ENCODE results near the gene SETD4. TPM values are rescaled to one million over a fixed set of nuclear protein-coding genes. Genes with fewer than 3 reads are reported as not detected.

SETD4 gene
- total and polyA plus RNA-seq, 9 donors: 14.0 to 20.1 (median 15.1) TPM

DNA sequence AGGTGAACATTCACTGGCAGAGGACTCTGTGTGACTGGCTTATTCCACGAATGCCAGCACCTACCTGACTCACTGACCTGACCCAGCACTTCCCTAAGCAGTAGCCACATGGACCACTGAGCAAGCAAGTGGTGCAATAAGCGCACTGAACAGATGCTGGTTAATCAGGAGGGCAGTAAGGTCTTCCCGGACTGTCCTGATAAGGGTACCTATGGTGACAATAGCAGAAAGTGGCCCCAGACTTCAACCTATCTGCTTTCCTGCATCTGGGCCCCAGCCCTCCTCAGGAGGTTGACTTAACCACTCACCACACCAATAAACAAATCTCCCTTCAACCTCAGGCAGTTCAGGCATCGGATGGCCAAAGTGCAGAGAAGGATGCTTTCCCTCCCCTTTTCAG lies 65.7 kb downstream of the SETD4 start:
- Histone ChIP-seq H3K36me3 (ENCODE audit: control insufficient read depth, insufficient read depth, low read length) (no peaks in the 10 kb centered on the region), H3K27ac (ENCODE audit: low read length) (no peak overlapping the region), H3K27me3 (ENCODE audit: control insufficient read depth, insufficient read depth, low read length) (peaks cover 17% of the 10 kb centered on the region), H3K4me1 (ENCODE audit: control insufficient read depth, insufficient read depth, low read length) (no peaks in the 10 kb centered on the region), H3K4me3 (ENCODE audit: low read length) (no peak overlapping the region), H3K9me3 (replicated peaks; ENCODE audit: control insufficient read depth, low read depth, low read length) (no peaks in the 10 kb centered on the region)
- no peak for DNase-seq
- WGBS (ENCODE audit: insufficient coverage): 67% methylated on average over 2 of the region's 4 CpGs

- Histone ChIP-seq H3K4me1 (ENCODE audit: control insufficient read depth, insufficient read depth, low read length) (peaks cover 5% of the 10 kb centered on the region), H3K9me3 (replicated peaks; ENCODE audit: control insufficient read depth, low read depth, low read length) (no peaks in the 10 kb centered on the region), H3K4me3 (ENCODE audit: low read length) (no peak overlapping the region), H3K36me3 (ENCODE audit: control insufficient read depth, insufficient read depth, low read length) (no peaks in the 10 kb centered on the region), H3K27ac (ENCODE audit: low read length) (no peak overlapping the region), H3K27me3 (ENCODE audit: control insufficient read depth, insufficient read depth, low read length) (peaks cover 22% of the 10 kb centered on the region)
- no peak for DNase-seq
- WGBS (ENCODE audit: insufficient coverage): 74% methylated on average over 3 of the region's 3 CpGs
Observed at GRCh38 chr21:35993875-35994490, 66.3 kb downstream of the SETD4 start.

- 82% methylated on average over 3 of the region's 6 CpGs for WGBS (ENCODE audit: insufficient coverage)
- H3K36me3 ChIP-seq (ENCODE audit: control insufficient read depth, insufficient read depth, low read length): no peaks in the 10 kb centered on the region
- DNase-seq: no peak
- no peaks in the 10 kb centered on the region for H3K9me3 ChIP-seq (replicated peaks; ENCODE audit: control insufficient read depth, low read depth, low read length)
- H3K4me3 ChIP-seq (ENCODE audit: low read length): no peak overlapping the region
- peaks cover 6% of the 10 kb centered on the region for H3K4me1 ChIP-seq (ENCODE audit: control insufficient read depth, insufficient read depth, low read length)
- no peak overlapping the region for H3K27ac ChIP-seq (ENCODE audit: low read length)
- peaks cover 12% of the 10 kb centered on the region for H3K27me3 ChIP-seq (ENCODE audit: control insufficient read depth, insufficient read depth, low read length)
Observed at GRCh38 chr21:35991131-35991530, 69.2 kb downstream of the SETD4 start.

DNA sequence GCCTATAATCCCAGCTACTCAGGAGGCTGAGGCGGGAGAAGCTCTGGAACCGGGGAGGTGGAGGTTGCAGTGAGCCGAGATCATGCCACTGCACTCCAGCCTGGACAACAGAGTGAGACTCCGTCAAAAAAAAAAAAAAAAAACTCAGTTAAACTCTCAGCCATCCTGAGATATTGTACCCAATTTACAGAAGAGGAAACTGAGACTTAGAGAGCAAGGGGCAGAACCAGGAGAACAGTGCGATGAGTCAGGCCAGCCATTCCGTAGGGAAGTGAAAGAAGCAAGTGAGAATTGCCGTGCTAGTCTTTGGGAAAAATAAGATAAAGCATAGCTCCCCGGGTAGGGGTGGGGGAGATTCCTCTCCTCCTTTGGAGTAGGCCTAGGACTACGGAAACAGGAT lies 69.7 kb downstream of the SETD4 start:
- H3K4me1 ChIP-seq (ENCODE audit: control insufficient read depth, insufficient read depth, low read length): peaks cover 6% of the 10 kb centered on the region
- H3K9me3 ChIP-seq (replicated peaks; ENCODE audit: control insufficient read depth, low read depth, low read length): no peaks in the 10 kb centered on the region
- WGBS (ENCODE audit: insufficient coverage): 100% methylated on average over 4 of the region's 9 CpGs
- H3K27me3 ChIP-seq (ENCODE audit: control insufficient read depth, insufficient read depth, low read length): peaks cover 12% of the 10 kb centered on the region
- H3K4me3 ChIP-seq (ENCODE audit: low read length): no peak overlapping the region
- no peak for DNase-seq
- H3K27ac ChIP-seq (ENCODE audit: low read length): no peak overlapping the region
- no peaks in the 10 kb centered on the region for H3K36me3 ChIP-seq (ENCODE audit: control insufficient read depth, insufficient read depth, low read length)

GRCh38 chr21:35989138-35989735 lies 71.1 kb downstream of the SETD4 start:
- Histone ChIP-seq H3K9me3 (replicated peaks; ENCODE audit: control insufficient read depth, low read depth, low read length) (no peaks in the 10 kb centered on the region), H3K27ac (ENCODE audit: low read length) (no peak overlapping the region), H3K27me3 (ENCODE audit: control insufficient read depth, insufficient read depth, low read length) (peaks cover 12% of the 10 kb centered on the region), H3K36me3 (ENCODE audit: control insufficient read depth, insufficient read depth, low read length) (no peaks in the 10 kb centered on the region), H3K4me3 (ENCODE audit: low read length) (no peak overlapping the region), H3K4me1 (ENCODE audit: control insufficient read depth, insufficient read depth, low read length) (peaks cover 6% of the 10 kb centered on the region)
- DNase-seq: peak; percentile 68
- 66% methylated on average over 3 of the region's 10 CpGs for WGBS (ENCODE audit: insufficient coverage)

DNA sequence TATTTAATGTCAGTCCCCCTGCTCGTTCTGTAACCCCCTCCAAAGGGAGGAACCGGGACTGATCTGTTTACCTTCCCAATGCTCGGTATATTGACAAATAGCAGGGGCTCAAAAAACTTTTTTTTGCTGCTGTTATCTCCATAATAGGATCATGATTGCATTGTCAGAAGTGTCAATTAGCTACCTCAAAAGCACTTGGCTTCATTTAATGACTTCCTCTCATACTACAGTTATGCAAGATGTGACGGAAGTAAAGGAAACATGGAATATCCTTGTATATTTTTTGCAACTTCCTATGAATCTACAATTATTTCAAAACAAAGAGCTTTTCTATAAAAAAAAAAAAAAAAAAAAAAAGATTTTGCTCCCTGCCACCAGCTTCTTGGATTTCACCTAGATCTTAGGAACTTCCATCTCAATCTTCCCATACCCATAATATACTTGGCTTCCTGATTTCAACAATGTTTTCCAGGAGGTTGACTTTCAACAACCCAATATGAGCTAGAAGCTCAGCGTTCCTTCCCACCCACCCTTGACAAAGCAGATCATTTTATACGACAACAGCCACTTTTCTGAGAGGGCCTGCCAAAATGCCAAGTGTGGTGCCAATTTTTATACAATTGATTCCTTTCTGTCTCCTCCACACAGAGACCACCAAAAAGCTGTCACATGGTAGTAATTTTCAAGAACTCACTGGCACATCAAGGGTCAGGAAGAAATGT lies 71.7 kb downstream of the SETD4 start:
- WGBS (ENCODE audit: insufficient coverage): 52% methylated on average over 2 of the region's 6 CpGs
- Histone ChIP-seq H3K36me3 (ENCODE audit: control insufficient read depth, insufficient read depth, low read length) (no peaks in the 10 kb centered on the region), H3K4me3 (ENCODE audit: low read length) (no peak overlapping the region), H3K4me1 (ENCODE audit: control insufficient read depth, insufficient read depth, low read length) (peaks cover 6% of the 10 kb centered on the region), H3K27me3 (ENCODE audit: control insufficient read depth, insufficient read depth, low read length) (peaks cover 12% of the 10 kb centered on the region), H3K27ac (ENCODE audit: low read length) (no peak overlapping the region), H3K9me3 (replicated peaks; ENCODE audit: control insufficient read depth, low read depth, low read length) (no peaks in the 10 kb centered on the region)
- DNase-seq: no peak

GRCh38 chr21:35987475-35987874 lies 72.9 kb downstream of the SETD4 start:
- H3K36me3 ChIP-seq (ENCODE audit: control insufficient read depth, insufficient read depth, low read length): no peaks in the 10 kb centered on the region
- DNase-seq: no peak
- peaks cover 12% of the 10 kb centered on the region for H3K27me3 ChIP-seq (ENCODE audit: control insufficient read depth, insufficient read depth, low read length)
- H3K4me1 ChIP-seq (ENCODE audit: control insufficient read depth, insufficient read depth, low read length): peaks cover 6% of the 10 kb centered on the region
- no CpG with 5 or more reads among the region's 5 CpGs for WGBS (ENCODE audit: insufficient coverage)
- no peak overlapping the region for H3K4me3 ChIP-seq (ENCODE audit: low read length)
- H3K27ac ChIP-seq (ENCODE audit: low read length): no peak overlapping the region
- H3K9me3 ChIP-seq (replicated peaks; ENCODE audit: control insufficient read depth, low read depth, low read length): no peaks in the 10 kb centered on the region

GRCh38 chr21:35984654-35985361 lies 75.5 kb downstream of the SETD4 start:
- Histone ChIP-seq H3K4me1 (ENCODE audit: control insufficient read depth, insufficient read depth, low read length) (peaks cover 6% of the 10 kb centered on the region), H3K36me3 (ENCODE audit: control insufficient read depth, insufficient read depth, low read length) (no peaks in the 10 kb centered on the region), H3K27me3 (ENCODE audit: control insufficient read depth, insufficient read depth, low read length) (peaks cover 8% of the 10 kb centered on the region), H3K27ac (ENCODE audit: low read length) (no peak overlapping the region), H3K4me3 (ENCODE audit: low read length) (no peak overlapping the region), H3K9me3 (replicated peaks; ENCODE audit: control insufficient read depth, low read depth, low read length) (no peaks in the 10 kb centered on the region)
- 80% methylated on average over 1 of the region's 11 CpGs for WGBS (ENCODE audit: insufficient coverage)
- DNase-seq: no peak
